ENCODE results near the gene TAF4B. TPM values are rescaled to one million over a fixed set of nuclear protein-coding genes. Genes with fewer than 3 reads are reported as not detected.

Gene TAF4B
- total and polyA plus RNA-seq, 2 donors (not counting 1 experiment from before 2014, with no cell fraction given): 0.42 to 2.0 TPM

GRCh38 chr18:26406324-26406723 is 180.1 kb downstream of the TAF4B start:
- H2AFZ ChIP-seq (ENCODE audit: low read length): no peak overlapping the region
- H3K9me3 ChIP-seq (ENCODE audit: control insufficient read depth, insufficient read depth, low read depth, low read length): no peaks in the 10 kb centered on the region
- no peaks in the 10 kb centered on the region for H3K27me3 ChIP-seq (ENCODE audit: control insufficient read depth, insufficient read depth, low read length)
- H3K27ac ChIP-seq (ENCODE audit: insufficient read depth, low read length): no peak overlapping the region
- H4K20me1 ChIP-seq (ENCODE audit: control insufficient read depth, extremely low read depth, insufficient read depth, low read length): no peaks in the 10 kb centered on the region
- H3K36me3 ChIP-seq (ENCODE audit: control insufficient read depth, insufficient read depth, low read length): no peaks in the 10 kb centered on the region
- TF ChIP-seq CTCF (conservative IDR thresholded peaks at IDR 0.05 in 1 of 2, IDR thresholded peaks at IDR 0.05 in 1 of 2; ENCODE audit: low read depth in 1 of 2, low read length in 2 of 2): no peak
- no peak overlapping the region for H3K9ac ChIP-seq (ENCODE audit: insufficient read depth, low read length)
- no peak overlapping the region for H3K4me3 ChIP-seq (replicated peaks in 1 of 4; ENCODE audit: control extremely low read depth in 1 of 4, insufficient read depth in 1 of 4, low read depth in 3 of 4, low read length in 4 of 4)
- H3K79me2 ChIP-seq (ENCODE audit: control insufficient read depth, insufficient read depth, low read length): no peaks in the 10 kb centered on the region
- no peaks in the 10 kb centered on the region for H3K4me1 ChIP-seq (ENCODE audit: control insufficient read depth, extremely low read depth, insufficient read depth, low read length)
- no peak overlapping the region for H3K4me2 ChIP-seq (ENCODE audit: extremely low read depth, insufficient read depth, low read length)
- DNase-seq (ENCODE audit: low read depth in 2 of 2): no peak

GRCh38 chr18:26406854-26407517 is 180.7 kb downstream of the TAF4B start:
- H3K27ac ChIP-seq (ENCODE audit: insufficient read depth, low read length): no peak overlapping the region
- H3K4me2 ChIP-seq (ENCODE audit: extremely low read depth, insufficient read depth, low read length): no peak overlapping the region
- no peak for DNase-seq (ENCODE audit: low read depth in 2 of 2)
- H3K4me3 ChIP-seq (replicated peaks in 1 of 4; ENCODE audit: control extremely low read depth in 1 of 4, insufficient read depth in 1 of 4, low read depth in 3 of 4, low read length in 4 of 4): no peak overlapping the region
- H3K4me1 ChIP-seq (ENCODE audit: control insufficient read depth, extremely low read depth, insufficient read depth, low read length): no peaks in the 10 kb centered on the region
- no peaks in the 10 kb centered on the region for H3K79me2 ChIP-seq (ENCODE audit: control insufficient read depth, insufficient read depth, low read length)
- H3K9ac ChIP-seq (ENCODE audit: insufficient read depth, low read length): no peak overlapping the region
- H2AFZ ChIP-seq (ENCODE audit: low read length): no peak overlapping the region
- no peaks in the 10 kb centered on the region for H3K27me3 ChIP-seq (ENCODE audit: control insufficient read depth, insufficient read depth, low read length)
- no peaks in the 10 kb centered on the region for H3K9me3 ChIP-seq (ENCODE audit: control insufficient read depth, insufficient read depth, low read depth, low read length)
- no peaks in the 10 kb centered on the region for H4K20me1 ChIP-seq (ENCODE audit: control insufficient read depth, extremely low read depth, insufficient read depth, low read length)
- no peaks in the 10 kb centered on the region for H3K36me3 ChIP-seq (ENCODE audit: control insufficient read depth, insufficient read depth, low read length)
- TF ChIP-seq CTCF (conservative IDR thresholded peaks at IDR 0.05 in 1 of 2, IDR thresholded peaks at IDR 0.05 in 1 of 2; ENCODE audit: low read depth in 1 of 2, low read length in 2 of 2) (no peak), EZH2 (IDR thresholded peaks at IDR 0.05; ENCODE audit: low read length, missing control alignments) (no peak)

- Histone ChIP-seq H3K4me1 (ENCODE audit: control insufficient read depth, extremely low read depth, insufficient read depth, low read length) (no peaks in the 10 kb centered on the region), H3K27ac (ENCODE audit: insufficient read depth, low read length) (no peak overlapping the region), H3K27me3 (ENCODE audit: control insufficient read depth, insufficient read depth, low read length) (no peaks in the 10 kb centered on the region), H4K20me1 (ENCODE audit: control insufficient read depth, extremely low read depth, insufficient read depth, low read length) (no peaks in the 10 kb centered on the region), H2AFZ (ENCODE audit: low read length) (no peak overlapping the region), H3K4me3 (replicated peaks in 1 of 4; ENCODE audit: control extremely low read depth in 1 of 4, insufficient read depth in 1 of 4, low read depth in 3 of 4, low read length in 4 of 4) (no peak overlapping the region), H3K36me3 (ENCODE audit: control insufficient read depth, insufficient read depth, low read length) (no peaks in the 10 kb centered on the region), H3K9me3 (ENCODE audit: control insufficient read depth, insufficient read depth, low read depth, low read length) (no peaks in the 10 kb centered on the region), H3K9ac (ENCODE audit: insufficient read depth, low read length) (no peak overlapping the region), H3K79me2 (ENCODE audit: control insufficient read depth, insufficient read depth, low read length) (no peaks in the 10 kb centered on the region), H3K4me2 (ENCODE audit: extremely low read depth, insufficient read depth, low read length) (no peak overlapping the region)
- TF ChIP-seq EZH2 (IDR thresholded peaks at IDR 0.05; ENCODE audit: low read length, missing control alignments): no peak
- TF ChIP-seq CTCF (conservative IDR thresholded peaks at IDR 0.05 in 1 of 2, IDR thresholded peaks at IDR 0.05 in 1 of 2; ENCODE audit: low read depth in 1 of 2, low read length in 2 of 2): no peak
- no peak for DNase-seq (ENCODE audit: low read depth in 2 of 2)
These were observed 181.7 kb downstream of the TAF4B start for GRCh38 chr18:26407736-26408601.
